SU-DHL-6 (cell line): Measurements from ENCODE around the gene ACTL8.
A peak's percentile ranks its signal among the peaks of the same experiment; 100 is the strongest.

ENCODE experiments used
- EZH2phosphoT487 ChIP-seq: fragments of 200-600 bp; sonication (generic), shearing (Covaris generic); conservative IDR thresholded peaks from 2 replicates; pipeline ENCODE4 v1.6.1; 2018; ENCODE audit warnings: mild to moderate bottlenecking, antibody characterized with exemption, low read length, moderate library complexity, mixed read lengths
- TF ChIP-seq, protein P1 (sequence below): fragments of 200-600 bp; sonication (generic); IDR thresholded peaks from one replicate; pipeline ENCODE4 v1.5.1; 2017; ENCODE audit warnings: antibody characterized with exemption, mild to moderate bottlenecking, low read length, moderate library complexity; ENCODE audit not compliant: insufficient read depth, poor library complexity, severe bottlenecking

DNA sequence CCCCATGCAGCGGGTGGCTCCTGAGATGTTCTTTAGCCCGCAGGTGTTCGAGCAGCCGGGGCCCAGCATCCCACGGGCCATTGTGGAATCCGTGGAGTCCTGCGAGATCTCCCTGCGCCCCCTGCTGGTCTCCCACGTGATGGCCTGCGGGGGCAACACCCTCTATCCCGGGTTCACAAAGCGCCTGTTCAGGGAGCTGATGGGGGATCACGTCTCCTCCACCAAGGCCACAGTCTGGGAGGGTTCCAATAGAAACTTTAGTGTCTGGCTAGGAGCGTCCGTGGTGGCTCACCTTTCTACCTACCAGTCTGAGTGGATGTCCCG is 71.0 kb downstream of the ACTL8 start:
- TF ChIP-seq, protein P1, sequence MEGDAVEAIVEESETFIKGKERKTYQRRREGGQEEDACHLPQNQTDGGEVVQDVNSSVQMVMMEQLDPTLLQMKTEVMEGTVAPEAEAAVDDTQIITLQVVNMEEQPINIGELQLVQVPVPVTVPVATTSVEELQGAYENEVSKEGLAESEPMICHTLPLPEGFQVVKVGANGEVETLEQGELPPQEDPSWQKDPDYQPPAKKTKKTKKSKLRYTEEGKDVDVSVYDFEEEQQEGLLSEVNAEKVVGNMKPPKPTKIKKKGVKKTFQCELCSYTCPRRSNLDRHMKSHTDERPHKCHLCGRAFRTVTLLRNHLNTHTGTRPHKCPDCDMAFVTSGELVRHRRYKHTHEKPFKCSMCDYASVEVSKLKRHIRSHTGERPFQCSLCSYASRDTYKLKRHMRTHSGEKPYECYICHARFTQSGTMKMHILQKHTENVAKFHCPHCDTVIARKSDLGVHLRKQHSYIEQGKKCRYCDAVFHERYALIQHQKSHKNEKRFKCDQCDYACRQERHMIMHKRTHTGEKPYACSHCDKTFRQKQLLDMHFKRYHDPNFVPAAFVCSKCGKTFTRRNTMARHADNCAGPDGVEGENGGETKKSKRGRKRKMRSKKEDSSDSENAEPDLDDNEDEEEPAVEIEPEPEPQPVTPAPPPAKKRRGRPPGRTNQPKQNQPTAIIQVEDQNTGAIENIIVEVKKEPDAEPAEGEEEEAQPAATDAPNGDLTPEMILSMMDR = peak; percentile 62
- TF ChIP-seq EZH2phosphoT487 = no peak
